Measurements from ENCODE around the gene RFX1.

DNA sequence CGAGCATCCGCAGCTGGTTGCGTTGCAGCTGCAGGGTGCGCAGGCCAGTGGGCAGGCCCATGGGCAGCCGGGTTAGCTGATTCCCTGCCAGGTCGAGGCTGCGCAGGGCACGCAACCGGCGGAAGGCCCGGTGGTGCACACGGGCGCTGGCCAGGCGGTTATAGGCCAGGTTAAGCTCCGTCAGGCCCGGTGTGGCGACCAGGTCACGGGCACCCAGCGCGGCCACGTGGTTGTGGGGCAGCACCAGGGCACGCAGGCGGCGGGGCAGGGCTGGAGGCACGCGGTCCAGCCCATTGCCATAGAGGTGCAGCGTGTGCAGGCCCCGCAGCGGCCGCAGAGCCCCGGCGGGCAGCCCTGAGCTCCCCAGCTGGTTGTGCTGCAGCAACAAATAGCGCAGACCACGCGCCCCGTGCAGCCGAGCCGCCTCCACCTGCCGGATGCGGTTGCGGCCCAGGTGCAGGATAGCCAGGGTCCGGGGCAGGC lies 73.2 kb downstream of the RFX1 start:
- TF ChIP-seq POLR2A (IDR thresholded peaks at IDR 0.05; ENCODE audit: low read depth) = no peak
- TF ChIP-seq CTCF (IDR thresholded peaks at IDR 0.05) = no peak
- TF ChIP-seq EP300 (IDR thresholded peaks at IDR 0.05) = no peak

Data from esophagus muscularis mucosa (tissue), 4 donors.